ENCODE results near the gene RNPEPL1. TPM values are rescaled to one million over a fixed set of nuclear protein-coding genes. Genes with fewer than 3 reads are reported as not detected.
A peak's percentile ranks its signal among the peaks of the same experiment; 100 is the strongest.

RNPEPL1 gene
- total RNA-seq, 3 donors from 2014 or later, result 76.4 to 119 (median 76.9) TPM

GRCh38 chr2:240566203-240567136, 1.8 kb upstream of the RNPEPL1 start:
- ATAC-seq, result peak; percentile 76
- intact Hi-C loops (cut with DNase I, micrococcal nuclease), result no loop called here
- peaks cover 71% of the 10 kb centered on the region for H3K4me1 ChIP-seq (ENCODE audit: low read depth)
- peak; percentile 96 to 98 (median 97) for DNase-seq
- H3K36me3 ChIP-seq (ENCODE audit: low read depth), result no peaks in the 10 kb centered on the region
- no peak overlapping the region for H3K4me3 ChIP-seq
- peak; percentile 96 for TF ChIP-seq CTCF (IDR thresholded peaks at IDR 0.05)
- H3K9me3 ChIP-seq, result no peaks in the 10 kb centered on the region

- peak; percentile 48 to 73 (median 62) for DNase-seq
- H3K36me3 ChIP-seq (ENCODE audit: low read depth), result peaks cover under 1% of the 10 kb centered on the region
- no peak for TF ChIP-seq CTCF (IDR thresholded peaks at IDR 0.05)
- intact Hi-C loops (cut with DNase I, micrococcal nuclease), result no loop called here
- peak; percentile 22 for ATAC-seq
- H3K4me3 ChIP-seq, result no peak overlapping the region
- peaks cover 66% of the 10 kb centered on the region for H3K4me1 ChIP-seq (ENCODE audit: low read depth)
- H3K9me3 ChIP-seq, result no peaks in the 10 kb centered on the region
Observed at GRCh38 chr2:240567137-240567871, 980 bp upstream of the RNPEPL1 start.

- peak; percentile 13 for ATAC-seq
- TF ChIP-seq CTCF (IDR thresholded peaks at IDR 0.05), result no peak
- Histone ChIP-seq H3K9me3 (no peaks in the 10 kb centered on the region), H3K4me3 (peak overlapping the region; percentile 43), H3K36me3 (ENCODE audit: low read depth) (peaks cover 3% of the 10 kb centered on the region), H3K4me1 (ENCODE audit: low read depth) (peaks cover 57% of the 10 kb centered on the region)
- intact Hi-C loops (cut with DNase I, micrococcal nuclease), result no loop called here
- peak; percentile 75 to 82 (median 80) for DNase-seq
Observed at GRCh38 chr2:240568678-240569522, 616 bp downstream of the RNPEPL1 start.

GRCh38 chr2:240569523-240569997, 1.3 kb downstream of the RNPEPL1 start:
- peaks cover 50% of the 10 kb centered on the region for H3K4me1 ChIP-seq (ENCODE audit: low read depth)
- H3K36me3 ChIP-seq (ENCODE audit: low read depth), result peaks cover 3% of the 10 kb centered on the region
- intact Hi-C loops (cut with DNase I, micrococcal nuclease), result no loop called here
- H3K9me3 ChIP-seq, result no peaks in the 10 kb centered on the region
- H3K4me3 ChIP-seq, result peak overlapping the region; percentile 43
- no peak for TF ChIP-seq CTCF (IDR thresholded peaks at IDR 0.05)
- peak in 2 of 3 donors; percentile 42 to 65 for DNase-seq
- no peak for ATAC-seq

GRCh38 chr2:240569998-240570530, 1.8 kb downstream of the RNPEPL1 start:
- TF ChIP-seq CTCF (IDR thresholded peaks at IDR 0.05), result no peak
- DNase-seq (peak in 2 of 3 donors; percentile 53 to 54), ATAC-seq (no peak)
- H3K4me3 ChIP-seq, result no peak overlapping the region
- H3K9me3 ChIP-seq, result no peaks in the 10 kb centered on the region
- H3K36me3 ChIP-seq (ENCODE audit: low read depth), result peaks cover 3% of the 10 kb centered on the region
- intact Hi-C loops (cut with DNase I, micrococcal nuclease), result no loop called here
- H3K4me1 ChIP-seq (ENCODE audit: low read depth), result peaks cover 46% of the 10 kb centered on the region
